Caki2 (cell line): ENCODE measurements around the gene FOXL2NB. TPM values are rescaled to one million over a fixed set of nuclear protein-coding genes. Genes with fewer than 3 reads are reported as not detected.

Experiments used
- DNase-seq: peaks from one replicate; pipeline ENCODE4 v3.0.0-alpha.2; 2015; ENCODE audit warnings: low read depth
- in situ Hi-C: cut with HindIII; loops from 2 replicates; pipeline ENCODE4 v1.10.0; 2016; ENCODE audit warnings: low sequenced_read_pairs, low pct_unique_long_range_greater_than_20kb, mixed read lengths
- total RNA-seq: library from RNA; depleted of rRNA; stranded (reverse); fragments of >200 nt; shearing (Covaris generic); gene quantifications from 2 replicates; pipeline ENCODE4 v1.2.3, GENCODE V29; 2014; ENCODE audit warnings: low replicate concordance; rRNA removed

The FOXL2NB gene
- 0.78 and 1.4 TPM in 2 replicates for total RNA-seq

DNA sequence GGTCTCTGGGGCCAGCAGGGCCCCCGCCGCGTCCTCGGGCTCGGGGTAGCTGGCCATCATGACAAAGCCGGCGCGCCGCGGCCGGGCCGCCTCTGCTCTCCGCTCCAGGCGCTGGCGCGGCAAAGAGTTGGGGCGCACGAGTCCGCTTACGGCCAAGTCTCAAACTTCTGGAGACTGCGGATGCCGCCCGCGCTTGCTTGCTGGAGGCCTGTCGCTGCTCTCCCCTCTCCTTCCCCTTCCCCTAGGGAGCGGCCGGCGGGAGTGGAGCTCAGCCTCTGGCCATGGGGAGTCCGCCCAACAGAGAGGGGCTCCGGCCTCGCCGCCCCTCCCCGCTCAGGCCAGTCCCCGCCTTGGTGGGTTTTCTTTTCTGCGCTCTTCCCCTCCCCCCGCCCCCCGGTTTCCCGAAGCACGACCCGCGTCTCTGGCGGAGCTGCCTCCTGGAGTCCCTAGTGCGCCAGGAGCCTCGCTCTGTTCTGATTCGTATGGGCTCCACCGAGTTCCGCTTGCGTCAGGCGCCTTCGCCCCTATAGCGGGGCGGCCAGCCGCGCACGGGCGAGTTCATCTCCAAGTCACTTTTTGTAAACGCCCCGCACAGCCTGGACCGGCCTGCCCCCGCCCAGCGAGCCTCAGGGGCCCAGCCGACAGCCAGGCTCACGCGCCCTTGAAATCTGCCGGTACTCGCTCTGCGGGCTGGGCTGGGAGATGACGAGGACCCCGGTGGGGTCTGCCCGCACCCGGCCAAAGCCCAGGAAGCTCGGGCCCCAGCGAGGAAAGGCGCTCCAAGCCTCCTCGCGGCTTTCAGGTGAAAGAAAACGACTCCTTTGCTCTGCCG is at the start of gene FOXL2NB, which contains the start of gene FOXL2:
Gene FOXL2NB, plus strand, starts transcription at position 555 of the 832 bp plus-strand sequence. Its CDS starts 148 bp downstream, at position 703.
Gene FOXL2, minus strand, starts transcription at position 475 of the 832 bp plus-strand sequence. Its CDS starts 415 bp downstream, at position 60.
- DNase-seq = no peak

DNA sequence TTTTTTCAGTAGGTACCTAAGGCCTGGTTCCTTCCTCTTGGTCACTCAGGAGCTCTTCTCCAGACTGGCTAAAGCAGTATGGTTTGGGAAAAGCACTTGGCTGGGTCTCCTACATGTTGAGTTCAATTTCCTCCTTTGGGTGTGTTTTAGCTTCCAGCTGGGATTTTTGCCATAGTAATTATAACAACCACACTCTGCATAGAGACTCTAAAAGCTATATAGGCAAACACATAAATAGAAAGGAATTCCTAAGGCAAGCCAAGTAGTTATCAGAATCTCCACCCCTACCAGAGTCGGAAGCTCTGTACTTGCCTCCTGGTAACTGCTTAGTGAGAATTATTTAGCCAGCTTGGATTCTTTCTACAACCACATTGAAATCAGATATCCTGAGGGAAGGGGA is 48.7 kb upstream of the FOXL2NB start:
- no peak for DNase-seq

More for the DNA sequence above, at the start of gene FOXL2NB, which contains the start of gene FOXL2:
- in situ Hi-C loops = no loop called here

GRCh38 chr3:138898708-138899107 is 48.3 kb upstream of the FOXL2NB start:
- in situ Hi-C loops = no loop called here
- no peak for DNase-seq

More for the DNA sequence above, 48.7 kb upstream of the FOXL2NB start:
- in situ Hi-C loops = no loop called here

DNA sequence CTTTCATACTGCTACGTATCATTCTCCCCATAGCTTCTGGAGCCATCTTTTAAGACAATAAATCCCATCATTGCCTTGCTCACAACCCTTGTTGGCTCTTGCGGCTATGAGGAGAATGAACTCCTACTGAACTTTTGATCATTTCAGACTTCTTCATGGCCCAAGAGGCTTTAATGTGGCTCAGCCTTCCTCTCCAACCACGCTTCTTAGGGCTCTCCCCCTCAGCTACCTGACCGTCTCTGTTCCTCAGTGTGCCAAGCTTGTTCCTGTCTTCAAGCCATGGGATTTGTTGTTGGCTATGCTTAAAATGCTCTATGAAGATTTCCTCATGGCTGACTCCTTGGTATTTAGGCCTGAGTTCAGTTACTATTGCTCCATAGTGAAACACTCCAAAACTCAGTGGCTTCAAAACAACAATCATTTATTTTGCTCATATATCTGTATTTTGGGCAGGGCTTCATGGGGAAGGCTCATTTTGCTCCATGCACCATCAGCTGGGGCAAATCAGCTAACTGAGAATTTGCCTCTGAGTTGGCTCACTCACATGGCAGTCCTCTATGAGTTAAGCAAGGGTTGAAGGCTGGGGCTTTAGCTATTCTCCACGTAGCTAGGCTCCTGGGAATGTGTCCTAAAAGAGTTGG is 47.5 kb upstream of the FOXL2NB start:
- DNase-seq = no peak
- in situ Hi-C loops = no loop called here

- in situ Hi-C loops = loop anchor here (25.0 kb wide), 1 partner anchor 411 kb away; no protein-coding TSS in a partner anchor
- no peak for DNase-seq
These were observed 45.5 kb upstream of the FOXL2NB start for GRCh38 chr3:138901567-138901966.

GRCh38 chr3:138902171-138902570 is 44.8 kb upstream of the FOXL2NB start:
- in situ Hi-C loops = loop anchor here (25.0 kb wide), 1 partner anchor 410 kb away; no protein-coding TSS in a partner anchor
- no peak for DNase-seq

- DNase-seq = no peak
- in situ Hi-C loops = loop anchor here (25.0 kb wide), 1 partner anchor 405 kb away; no protein-coding TSS in a partner anchor
These were observed 39.5 kb upstream of the FOXL2NB start for GRCh38 chr3:138907539-138907938.

- no peak for DNase-seq
- in situ Hi-C loops = loop anchor here (25.0 kb wide), 1 partner anchor 403 kb away; no protein-coding TSS in a partner anchor
These were observed 38.2 kb upstream of the FOXL2NB start for GRCh38 chr3:138908846-138909245.

GRCh38 chr3:138909904-138910303 is 37.1 kb upstream of the FOXL2NB start:
- in situ Hi-C loops = loop anchor here (25.0 kb wide), 1 partner anchor 402 kb away; no protein-coding TSS in a partner anchor
- DNase-seq = no peak

DNA sequence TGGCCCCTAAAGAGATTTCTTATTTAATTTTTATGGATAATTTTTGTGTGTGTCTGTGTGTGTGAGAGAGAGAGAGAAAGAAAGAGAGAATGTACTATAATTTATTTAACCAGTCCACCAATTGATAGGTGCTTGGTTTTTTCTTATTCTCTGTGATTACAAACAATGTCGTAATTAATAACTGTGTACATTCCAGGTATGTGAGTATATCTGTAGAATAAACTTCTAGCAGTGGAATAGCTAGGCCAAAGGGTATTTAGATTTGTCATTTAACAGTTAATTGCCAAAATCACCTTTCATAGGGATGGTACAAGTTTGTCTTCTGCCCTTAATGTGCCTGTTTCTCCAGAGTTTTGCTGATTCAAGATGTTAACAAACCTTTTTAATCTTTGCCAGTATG is 35.4 kb upstream of the FOXL2NB start:
- in situ Hi-C loops = loop anchor here (25.0 kb wide), 1 partner anchor 401 kb away; no protein-coding TSS in a partner anchor
- DNase-seq = no peak

DNA sequence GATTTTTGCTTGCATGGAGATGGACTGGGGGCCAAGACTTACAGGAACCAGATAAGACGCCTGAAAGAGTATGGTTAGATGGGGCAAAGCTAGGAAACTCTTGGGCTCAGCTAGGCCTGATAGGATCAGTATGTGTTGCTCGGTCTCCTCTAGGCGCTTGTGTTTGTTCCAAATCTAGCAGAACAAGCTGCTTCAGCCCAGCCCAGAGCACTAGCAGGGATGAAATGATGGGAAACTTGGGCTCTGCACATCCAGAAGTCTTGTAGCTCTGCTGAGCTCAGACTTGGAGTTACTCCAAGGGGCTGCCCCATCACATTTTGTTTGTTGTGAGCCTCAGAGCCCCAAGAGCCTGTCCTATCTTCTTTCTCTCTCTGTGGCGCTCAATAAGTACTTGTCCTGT is 34.8 kb upstream of the FOXL2NB start:
- DNase-seq = no peak
- in situ Hi-C loops = loop anchor here (25.0 kb wide), 1 partner anchor 400 kb away; no protein-coding TSS in a partner anchor

DNA sequence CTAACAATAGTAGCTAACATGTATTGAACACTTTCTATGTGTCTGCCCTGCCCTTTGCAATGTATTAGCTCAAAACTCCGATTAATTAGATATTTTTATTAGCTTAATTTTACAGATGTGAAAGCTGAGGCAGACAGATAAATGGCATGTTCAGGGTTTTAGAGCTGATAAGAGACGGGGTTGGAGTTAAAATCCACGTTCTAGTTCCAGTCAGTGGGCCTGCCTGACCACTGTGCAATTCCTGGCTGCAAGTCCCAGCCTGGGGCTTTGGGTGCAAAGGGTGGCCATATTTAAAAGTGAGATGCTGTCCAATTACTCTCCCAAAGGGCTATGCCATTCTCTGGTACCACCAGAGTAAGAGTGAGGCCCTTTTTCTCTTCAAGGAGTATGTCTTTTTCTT is 33.3 kb upstream of the FOXL2NB start:
- in situ Hi-C loops = loop anchor here (25.0 kb wide), 1 partner anchor 399 kb away; no protein-coding TSS in a partner anchor
- no peak for DNase-seq

DNA sequence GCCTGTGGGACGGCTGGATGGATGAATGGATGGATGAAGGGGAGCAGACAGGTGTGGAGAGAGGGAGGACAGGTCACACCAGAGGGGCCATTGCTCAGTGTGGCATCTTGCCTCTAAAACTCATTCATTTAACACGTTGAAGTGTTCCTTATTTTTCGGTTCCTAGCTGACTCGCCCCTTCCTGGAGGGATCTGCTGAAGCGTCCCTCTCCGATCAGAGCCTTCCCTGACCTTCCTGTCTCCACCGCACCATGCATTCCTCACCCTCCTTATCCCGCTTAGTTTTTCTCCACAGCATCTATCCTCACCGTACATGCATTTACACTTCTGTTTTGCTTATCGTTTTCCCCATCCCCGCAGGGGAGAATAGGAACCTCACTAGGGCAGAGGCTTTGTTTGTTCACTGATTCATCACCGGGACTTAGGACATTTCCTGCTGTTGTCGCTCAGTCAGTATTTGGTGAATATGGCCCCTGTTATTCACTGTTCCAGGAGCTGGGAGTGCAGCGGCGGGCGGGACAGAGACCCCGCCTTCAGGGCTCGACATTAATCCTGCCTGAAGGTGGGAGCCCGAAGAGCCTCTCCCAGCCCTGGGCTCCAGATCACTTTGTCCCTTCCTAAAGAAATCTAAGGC is 32.0 kb upstream of the FOXL2NB start:
- DNase-seq = no peak
- in situ Hi-C loops = loop anchor here (25.0 kb wide), 1 partner anchor 397 kb away; no protein-coding TSS in a partner anchor

DNA sequence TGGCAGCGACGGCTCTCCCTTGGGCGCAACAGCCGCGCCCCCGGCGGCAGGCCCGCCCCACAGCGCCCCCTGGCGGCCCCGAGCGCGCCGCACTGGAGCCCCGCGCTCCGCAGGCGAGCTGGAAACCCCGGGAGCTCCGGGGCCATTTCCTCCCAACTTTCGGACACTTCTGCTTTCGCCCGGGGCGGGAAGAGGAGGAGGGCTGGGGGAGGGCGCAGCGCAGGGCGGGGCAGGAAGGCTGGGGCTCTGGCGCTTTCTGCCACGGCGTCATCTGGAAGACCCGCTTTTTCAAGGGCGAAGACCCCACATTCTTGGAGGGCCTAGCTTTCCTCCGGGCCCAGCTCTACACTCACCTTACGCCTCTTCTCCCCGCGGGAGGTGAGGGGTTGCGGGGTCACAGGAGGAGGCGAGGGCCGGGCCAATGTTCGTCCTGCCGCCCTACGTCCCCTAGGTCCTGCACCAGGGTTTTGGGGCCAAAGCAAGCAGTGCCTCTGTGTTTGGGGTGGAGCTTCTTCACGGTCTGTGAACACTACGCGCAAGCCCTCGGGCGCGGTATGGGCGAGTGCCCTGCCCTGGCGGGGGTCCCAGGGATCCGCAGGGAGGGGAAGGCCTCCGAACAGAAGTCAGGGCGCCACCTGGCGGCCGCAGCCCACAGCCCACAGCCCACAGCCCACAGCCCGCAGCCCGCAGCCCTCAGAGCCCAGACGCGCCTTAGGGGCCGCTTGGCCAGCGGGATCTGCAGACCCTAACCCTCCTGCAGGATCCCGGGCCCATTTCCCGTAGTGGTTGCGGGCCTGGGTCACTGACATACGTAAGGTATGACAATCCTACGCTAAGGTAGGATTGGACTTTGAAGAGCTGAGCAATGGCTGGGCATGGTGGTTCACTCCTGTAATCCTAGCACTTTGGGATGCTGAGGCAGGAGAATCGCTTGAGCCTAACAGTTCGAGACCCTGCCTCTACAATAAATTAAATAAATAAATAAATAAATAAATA is 31.2 kb upstream of the FOXL2NB start:
- DNase-seq = peak; percentile 95
- in situ Hi-C loops = loop anchor here (25.0 kb wide), 1 partner anchor 396 kb away; no protein-coding TSS in a partner anchor

DNA sequence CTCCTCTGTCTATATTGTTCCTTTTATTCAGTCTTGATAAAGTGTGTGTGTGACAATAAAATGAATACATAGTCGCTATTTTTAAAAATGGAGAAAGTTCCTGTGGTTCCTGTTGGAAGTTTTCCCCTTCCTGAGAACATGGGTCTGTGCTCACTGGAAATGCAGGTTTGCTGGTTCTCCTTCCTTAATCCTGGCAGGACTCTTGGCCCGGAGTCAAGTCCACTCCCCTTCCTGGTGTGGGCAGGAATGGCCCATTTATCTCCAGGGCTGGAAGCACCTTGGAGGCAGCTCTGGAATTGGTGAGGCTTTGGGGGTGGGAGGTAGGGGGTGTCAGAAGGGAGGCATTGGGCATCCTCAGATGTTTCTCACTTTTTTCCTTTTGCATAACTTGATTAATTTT is 30.2 kb upstream of the FOXL2NB start:
- in situ Hi-C loops = loop anchor here (25.0 kb wide), 1 partner anchor 395 kb away; no protein-coding TSS in a partner anchor
- DNase-seq = no peak

- DNase-seq = no peak
- in situ Hi-C loops = loop anchor here (25.0 kb wide), 1 partner anchor 393 kb away; no protein-coding TSS in a partner anchor
These were observed 27.7 kb upstream of the FOXL2NB start for GRCh38 chr3:138919325-138919724.
